K562 (cell line): Measurements from ENCODE around the gene MOCS3. TPM values are rescaled to one million over a fixed set of nuclear protein-coding genes. Genes with fewer than 3 reads are reported as not detected.

ENCODE experiments used
- ATAC-seq: fragments of 200-7000 bp; cut with Tn5 transposase; 3 replicates; pipeline ENCODE4 v1.9.1; 2020; ENCODE audit warnings: moderate library complexity
- BruUV-seq: library from RNA; stranded (reverse); fragments of 400-500 nt; replicated peaks from 2 replicates; lab custom pipeline; 2021; lab: Mats Ljungman, UMichigan
- CTCF ChIA-PET: fragments of 300-600 bp; formaldehyde crosslinking; extraction: SDS; loops from one replicate; lab custom pipeline; 2021; ENCODE audit warnings: low intra/inter-chr PET ratio; lab: Yijun Ruan, JAX
- POLR2A ChIA-PET: fragments of 300-600, 350-650 bp; sonication (Branson Sonifier 250); formaldehyde crosslinking; extraction: SDS; loops from one replicate; lab custom pipeline; 2021; ENCODE audit warnings: antibody characterized with exemption, inconsistent platforms; lab: Yijun Ruan, JAX
- DNase-seq, 4 experiments: peaks; one replicate each; pipeline versions ENCODE4 v3.0.0 to v3.0.0-alpha.2; 2011 to 2018; ENCODE audit warnings: low spot score in 3 of 4, mixed read lengths in 3 of 4; ENCODE audit errors: extremely low read depth in 1 of 4
- FAIRE-seq: peaks from 2 replicates; lab custom pipeline; 2011; peaks lifted over from hg19 to GRCh38; lab: Jason Lieb, UNC
- H2AFZ ChIP-seq: 2 replicates; pipeline ENCODE4 v1.6.0; 2011; ENCODE audit warnings: low read depth, low read length, control low read depth, inconsistent platforms
- H3K27ac ChIP-seq: fragments of 200-600 bp; 3 replicates; pipeline ENCODE4 v1.8.0; 2011; ENCODE audit warnings: low read depth, mild to moderate bottlenecking, control low read depth, inconsistent platforms, low read length, moderate library complexity, mixed read lengths; ENCODE audit errors: extremely low read depth
- H3K27me3 ChIP-seq, 2 experiments: fragments of 300-600 bp in 1 of 2; 2 replicates in 1 of 2; 3 replicates in 1 of 2; pipeline versions ENCODE4 v1.6.0 to v1.8.0; 2011; ENCODE audit warnings: inconsistent platforms in 2 of 2, low read length in 2 of 2, mild to moderate bottlenecking in 1 of 2, mixed read lengths in 1 of 2, moderate library complexity in 1 of 2; ENCODE audit not compliant: control insufficient read depth in 2 of 2, insufficient read depth in 2 of 2
- H3K36me3 ChIP-seq: fragments of 300-600 bp; 3 replicates; pipeline ENCODE4 v1.8.0; 2011; ENCODE audit warnings: mild to moderate bottlenecking, low read length, inconsistent platforms; ENCODE audit not compliant: control insufficient read depth, insufficient read depth
- H3K4me1 ChIP-seq, 2 experiments: fragments of 200-600 bp in 1 of 2; replicated peaks in 1 of 2; 2 replicates in 1 of 2; 3 replicates in 1 of 2; pipeline versions ENCODE4 v1.5.1 to v1.8.0; 2011; ENCODE audit warnings: inconsistent platforms in 2 of 2, low read length in 2 of 2, mild to moderate bottlenecking in 1 of 2, mixed read lengths in 1 of 2, moderate library complexity in 1 of 2; ENCODE audit not compliant: control insufficient read depth in 2 of 2, insufficient read depth in 2 of 2
- H3K4me2 ChIP-seq: 2 replicates; pipeline ENCODE4 v1.6.1; 2011; ENCODE audit warnings: low read length, control low read depth, inconsistent platforms, mixed read lengths; ENCODE audit not compliant: insufficient read depth
- H3K4me3 ChIP-seq: fragments of 200-600 bp; sonication (generic), shearing (Covaris generic); 2 replicates; pipeline ENCODE4 v1.5.1; 2016; ENCODE audit warnings: control low read depth, inconsistent platforms
- H3K79me2 ChIP-seq: fragments of 200-600 bp; 3 replicates; pipeline ENCODE4 v1.8.0; 2011; ENCODE audit warnings: low read length, inconsistent platforms; ENCODE audit not compliant: control insufficient read depth, insufficient read depth
- H3K9ac ChIP-seq, 2 experiments: 2 replicates each; pipeline versions ENCODE4 v1.6.0 to v1.6.1; 2011; ENCODE audit warnings: low read depth in 2 of 2, low read length in 2 of 2, control low read depth in 1 of 2, inconsistent platforms in 1 of 2, mild to moderate bottlenecking in 1 of 2, mixed read lengths in 1 of 2; ENCODE audit not compliant: insufficient read depth in 1 of 2
- H3K9me1 ChIP-seq: one replicate; pipeline ENCODE4 v1.6.0; 2011; ENCODE audit warnings: inconsistent platforms, mild to moderate bottlenecking, low read length, moderate library complexity; ENCODE audit not compliant: control insufficient read depth, insufficient read depth
- H3K9me3 ChIP-seq: replicated peaks from 2 replicates; pipeline ENCODE4 v1.5.1; 2011; ENCODE audit warnings: low read depth, low read length, inconsistent platforms; ENCODE audit not compliant: control insufficient read depth, insufficient read depth
- H4K20me1 ChIP-seq: replicated peaks from 2 replicates; pipeline ENCODE4 v1.6.1; 2011; ENCODE audit warnings: low read length, inconsistent platforms, mixed read lengths; ENCODE audit not compliant: control insufficient read depth, insufficient read depth
- ARID1B ChIP-seq: fragments of 450-650 bp; IDR thresholded peaks from 2 replicates; pipeline ENCODE4 v1.6.1; 2016; ENCODE audit warnings: antibody characterized with exemption, mild to moderate bottlenecking, inconsistent platforms
- CTBP1 ChIP-seq: fragments of 450-650 bp; IDR thresholded peaks from 2 replicates; pipeline ENCODE4 v1.6.1; 2016; ENCODE audit warnings: borderline replicate concordance
- LCOR ChIP-seq: sonication (generic); formaldehyde crosslinking; IDR thresholded peaks from 2 replicates; pipeline ENCODE4 v1.8.0; 2022; ENCODE audit warnings: mild to moderate bottlenecking, missing genetic modification reagents
- NR4A1 ChIP-seq, 2 experiments: fragments of 250-450 bp in 1 of 2; fragments of 450-650 bp in 1 of 2; sonication (Bioruptor Pico) in 1 of 2; IDR thresholded peaks; 2 replicates each; pipeline versions ENCODE4 v1.4.0 to v1.6.1; 2016 to 2020; ENCODE audit warnings: mild to moderate bottlenecking in 2 of 2, missing compliant biosample characterization in 1 of 2, missing genetic modification characterization in 1 of 2, moderate library complexity in 1 of 2
- POLR2AphosphoS5 ChIP-seq: IDR thresholded peaks from 2 replicates; pipeline ENCODE4 v1.6.1; 2011; ENCODE audit warnings: mild to moderate bottlenecking, low read depth, low read length, moderate library complexity; ENCODE audit not compliant: control insufficient read depth, insufficient read depth
- TAF7 ChIP-seq: fragments of 450-650 bp; IDR thresholded peaks from 2 replicates; pipeline ENCODE4 v1.6.1; 2016; ENCODE audit warnings: missing genetic modification characterization, missing compliant biosample characterization
- U2AF2 ChIP-seq: fragments of 200-400 bp; formaldehyde crosslinking; optimal IDR thresholded peaks from 2 replicates; pipeline ENCODE3; 2017; ENCODE audit warnings: low read depth, mild to moderate bottlenecking, low read length
- WHSC1 ChIP-seq: IDR thresholded peaks from one replicate; pipeline ENCODE4 v1.6.1; 2012; ENCODE audit warnings: low read length, control low read depth, inconsistent platforms
- ZNF140 ChIP-seq: fragments of 250-450 bp; sonication (Bioruptor Pico); IDR thresholded peaks from 2 replicates; pipeline ENCODE4 v1.8.0; 2021; ENCODE audit warnings: moderate library complexity, mild to moderate bottlenecking, inconsistent platforms
- ZNF239 ChIP-seq: fragments of 250-450 bp; sonication (Bioruptor Pico); IDR thresholded peaks from 2 replicates; pipeline ENCODE4 v1.4.0; 2020; ENCODE audit warnings: mild to moderate bottlenecking
- ZNF24 ChIP-seq: fragments of 450-650 bp; IDR thresholded peaks from 2 replicates; pipeline ENCODE4 v1.6.1; 2016
- WGBS: fragments of 100-300 bp; shearing (Covaris generic); methylation state at CpG from one replicate; pipeline ENCODE4 v1.1.6; 2016; ENCODE audit warnings: low coverage, mixed read lengths; ENCODE audit not compliant: insufficient coverage; ENCODE audit errors: missing lambda C conversion rate; 5-methylcytosine and 5-hydroxymethylcytosine counted together
- in situ Hi-C: fragments of 300-500 bp; cut with MboI; formaldehyde crosslinking; loops from 4 replicates; pipeline ENCODE4 v1.15.0; 2018; ENCODE audit warnings: inconsistent platforms, mixed read lengths
- intact Hi-C: fragments of 100-400 bp; cut with micrococcal nuclease; formaldehyde crosslinking; loops from 2 replicates; pipeline ENCODE4 v1.14.2; 2022
- polyA plus RNA-seq, 8 experiments: library from polyadenylated mRNA; depleted of rRNA in 4 of 8; stranded (reverse) in 5 of 8; unstranded in 3 of 8; fragments of >200 nt; fragmentation: Nextera tagmentation in 2 of 8; fragmentation: Illumina TruSeq in 1 of 8; extraction: Ambion mirVana in 2 of 8; extraction: Trizol in 1 of 8; gene quantifications; 2 replicates each; pipeline versions ENCODE4 v1.2.1 to v1.2.3, GENCODE V29; 2011 to 2014; ENCODE audit warnings: inconsistent platforms in 1 of 8, missing spikeins in 1 of 8
- total RNA-seq, 7 experiments: library from RNA; depleted of rRNA in 6 of 7; stranded (reverse); fragments of >200 nt in 6 of 7; fragmentation: Illumina TruSeq in 2 of 7; extraction: Trizol in 2 of 7; gene quantifications; 2 replicates each; pipeline versions ENCODE4 v1.2.1 to v1.2.3, GENCODE V29; 2011 to 2021; ENCODE audit warnings: low replicate concordance in 1 of 7
- TF ChIP-seq, protein P1 (sequence below): fragments of 450-650 bp; IDR thresholded peaks from 2 replicates; pipeline ENCODE4 v1.6.1; 2016; ENCODE audit warnings: antibody characterized with exemption
- TF ChIP-seq, protein P2 (sequence below), 2 experiments: fragments of 450-650 bp; IDR thresholded peaks; 2 replicates each; pipeline ENCODE4 v1.6.1; 2018; ENCODE audit warnings: mild to moderate bottlenecking in 2 of 2, low read depth in 1 of 2; ENCODE audit not compliant: partially characterized antibody in 2 of 2
- TF ChIP-seq, protein P3 (sequence below): fragments of 450-650 bp; IDR thresholded peaks from 2 replicates; pipeline ENCODE4 v1.6.1; 2017; ENCODE audit warnings: mild to moderate bottlenecking, moderate library complexity

The MOCS3 gene
- total and polyA plus RNA-seq, 9 of the 15 experiments (the other 6 are each of a cell fraction or from before 2014, with no cell fraction given) = 0.70 to 6.2 (median 2.9) TPM

DNA sequence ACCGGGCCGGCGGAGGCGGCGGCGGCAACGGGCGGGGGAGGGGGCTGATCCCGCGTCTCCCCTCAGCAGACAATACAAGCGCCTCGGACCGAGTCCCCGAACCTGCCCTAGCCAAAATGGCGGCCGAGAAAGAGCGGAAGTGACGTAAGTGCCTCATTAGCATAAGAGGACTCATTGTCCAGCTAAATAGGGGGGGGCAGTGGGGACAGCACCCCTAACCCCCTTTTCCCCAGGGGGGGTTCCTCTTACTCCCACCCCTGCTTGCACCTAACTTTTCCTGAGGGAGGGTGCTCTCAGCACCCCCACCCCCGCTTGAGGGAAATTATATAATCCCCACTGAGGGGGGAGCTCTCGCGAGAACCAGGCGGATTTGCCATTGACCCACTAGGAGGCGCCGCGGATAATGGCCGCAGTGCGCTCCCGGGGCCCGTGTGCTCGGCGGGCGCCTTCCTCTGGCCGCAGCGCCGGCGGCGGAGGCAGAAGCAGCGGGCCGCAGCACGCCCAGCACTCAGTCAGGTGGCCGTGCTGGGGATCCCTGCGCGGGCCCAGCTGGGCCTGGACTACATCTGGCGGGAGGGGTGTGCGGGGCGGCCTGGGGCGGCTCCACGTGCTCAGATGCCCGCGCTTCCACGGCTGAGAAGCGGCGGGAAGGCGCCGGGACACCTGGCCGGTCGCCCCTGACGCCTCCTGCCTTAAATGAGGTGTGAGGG, 27.2 kb upstream of the MOCS3 start, which contains the start of gene ADNP:
ADNP (minus strand) TSS at position 132 of the 710 bp plus-strand sequence. CDS start 27,441 bp downstream, outside the sequence.
- in situ Hi-C loops (loop anchor here (10.0 kb wide), 1 partner anchor 117 kb away; no protein-coding TSS in a partner anchor), intact Hi-C loops (no loop called here)
- ATAC-seq (peak; percentile 83), FAIRE-seq (peak; percentile 84), DNase-seq (peak; percentile 73 to 95 (median 82))
- H3K9me1 ChIP-seq = no peaks in the 10 kb centered on the region
- H2AFZ ChIP-seq = peak within 1 kb of the TSS; percentile 95
- H3K4me1 ChIP-seq = peaks cover 12 to 19% of the 10 kb centered on the region in 2 experiments
- WGBS = under 1% methylated on average over 42 of the region's 58 CpGs
- H3K27me3 ChIP-seq = no peaks in the 10 kb centered on the region
- H3K27ac ChIP-seq = peak within 1 kb of the TSS; percentile 99
- H3K36me3 ChIP-seq = peaks cover 73% of the 10 kb centered on the region
- H3K4me2 ChIP-seq = peak within 1 kb of the TSS; percentile 85
- peak within 1 kb of the TSS; percentile 71 for H3K4me3 ChIP-seq
- no TSS peak for BruUV-seq
- H3K9me3 ChIP-seq = no peaks in the 10 kb centered on the region
- H3K9ac ChIP-seq = peak within 1 kb of the TSS; percentile 92 to 98
- H3K79me2 ChIP-seq = peaks cover 43% of the 10 kb centered on the region
- H4K20me1 ChIP-seq = peaks cover 10% of the 10 kb centered on the region
- ChIA-PET CTCF (interaction anchor here (0.6 kb wide), 1 partner anchor 113 kb away, joined by 3 read pairs; no protein-coding TSS in a partner anchor), POLR2A (interaction anchor here (0.6 to 4.7 kb wide), 18 partner anchors 9 to 639 kb away, joined by 3 to 30 read pairs (median 3); partner anchors contain the start of genes BCAS4, DPM1 and MOCS3)
- TF ChIP-seq TAF7 (tag) = peak; percentile 76; the same call in 1 of the 2 replicates
- TF ChIP-seq, protein P1, sequence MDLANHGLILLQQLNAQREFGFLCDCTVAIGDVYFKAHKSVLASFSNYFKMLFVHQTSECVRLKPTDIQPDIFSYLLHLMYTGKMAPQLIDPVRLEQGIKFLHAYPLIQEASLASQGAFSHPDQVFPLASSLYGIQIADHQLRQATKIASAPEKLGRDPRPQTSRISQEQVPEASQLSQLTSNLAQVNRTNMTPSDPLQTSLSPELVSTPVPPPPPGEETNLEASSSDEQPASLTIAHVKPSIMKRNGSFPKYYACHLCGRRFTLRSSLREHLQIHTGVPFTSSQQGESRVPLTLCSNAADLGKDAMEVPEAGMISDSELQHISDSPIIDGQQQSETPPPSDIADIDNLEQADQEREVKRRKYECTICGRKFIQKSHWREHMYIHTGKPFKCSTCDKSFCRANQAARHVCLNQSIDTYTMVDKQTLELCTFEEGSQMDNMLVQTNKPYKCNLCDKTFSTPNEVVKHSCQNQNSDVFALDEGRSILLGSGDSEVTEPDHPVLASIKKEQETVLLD = 0 out of 2 replicates have a peak, but pooled peaks have one; percentile 45
- TF ChIP-seq, protein P2, sequence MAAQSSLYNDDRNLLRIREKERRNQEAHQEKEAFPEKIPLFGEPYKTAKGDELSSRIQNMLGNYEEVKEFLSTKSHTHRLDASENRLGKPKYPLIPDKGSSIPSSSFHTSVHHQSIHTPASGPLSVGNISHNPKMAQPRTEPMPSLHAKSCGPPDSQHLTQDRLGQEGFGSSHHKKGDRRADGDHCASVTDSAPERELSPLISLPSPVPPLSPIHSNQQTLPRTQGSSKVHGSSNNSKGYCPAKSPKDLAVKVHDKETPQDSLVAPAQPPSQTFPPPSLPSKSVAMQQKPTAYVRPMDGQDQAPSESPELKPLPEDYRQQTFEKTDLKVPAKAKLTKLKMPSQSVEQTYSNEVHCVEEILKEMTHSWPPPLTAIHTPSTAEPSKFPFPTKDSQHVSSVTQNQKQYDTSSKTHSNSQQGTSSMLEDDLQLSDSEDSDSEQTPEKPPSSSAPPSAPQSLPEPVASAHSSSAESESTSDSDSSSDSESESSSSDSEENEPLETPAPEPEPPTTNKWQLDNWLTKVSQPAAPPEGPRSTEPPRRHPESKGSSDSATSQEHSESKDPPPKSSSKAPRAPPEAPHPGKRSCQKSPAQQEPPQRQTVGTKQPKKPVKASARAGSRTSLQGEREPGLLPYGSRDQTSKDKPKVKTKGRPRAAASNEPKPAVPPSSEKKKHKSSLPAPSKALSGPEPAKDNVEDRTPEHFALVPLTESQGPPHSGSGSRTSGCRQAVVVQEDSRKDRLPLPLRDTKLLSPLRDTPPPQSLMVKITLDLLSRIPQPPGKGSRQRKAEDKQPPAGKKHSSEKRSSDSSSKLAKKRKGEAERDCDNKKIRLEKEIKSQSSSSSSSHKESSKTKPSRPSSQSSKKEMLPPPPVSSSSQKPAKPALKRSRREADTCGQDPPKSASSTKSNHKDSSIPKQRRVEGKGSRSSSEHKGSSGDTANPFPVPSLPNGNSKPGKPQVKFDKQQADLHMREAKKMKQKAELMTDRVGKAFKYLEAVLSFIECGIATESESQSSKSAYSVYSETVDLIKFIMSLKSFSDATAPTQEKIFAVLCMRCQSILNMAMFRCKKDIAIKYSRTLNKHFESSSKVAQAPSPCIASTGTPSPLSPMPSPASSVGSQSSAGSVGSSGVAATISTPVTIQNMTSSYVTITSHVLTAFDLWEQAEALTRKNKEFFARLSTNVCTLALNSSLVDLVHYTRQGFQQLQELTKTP (IDR thresholded peaks at IDR 0.05; ENCODE audit: low read depth in 1 of 2, partially characterized antibody in 2 of 2) = peak in 1 of 2 experiments; percentile 60
- peak; percentile 83; the same call in 1 of the 2 replicates for TF ChIP-seq POLR2AphosphoS5
- no peak for TF ChIP-seq ZNF140 (CRISPR knock-in tag)
- TF ChIP-seq ZNF239 = no peak
- peak; percentile 76; the same call in 1 of the 2 replicates for TF ChIP-seq ZNF24
- TF ChIP-seq U2AF2 = no peak
- TF ChIP-seq WHSC1 = no peak
- TF ChIP-seq, protein P3, sequence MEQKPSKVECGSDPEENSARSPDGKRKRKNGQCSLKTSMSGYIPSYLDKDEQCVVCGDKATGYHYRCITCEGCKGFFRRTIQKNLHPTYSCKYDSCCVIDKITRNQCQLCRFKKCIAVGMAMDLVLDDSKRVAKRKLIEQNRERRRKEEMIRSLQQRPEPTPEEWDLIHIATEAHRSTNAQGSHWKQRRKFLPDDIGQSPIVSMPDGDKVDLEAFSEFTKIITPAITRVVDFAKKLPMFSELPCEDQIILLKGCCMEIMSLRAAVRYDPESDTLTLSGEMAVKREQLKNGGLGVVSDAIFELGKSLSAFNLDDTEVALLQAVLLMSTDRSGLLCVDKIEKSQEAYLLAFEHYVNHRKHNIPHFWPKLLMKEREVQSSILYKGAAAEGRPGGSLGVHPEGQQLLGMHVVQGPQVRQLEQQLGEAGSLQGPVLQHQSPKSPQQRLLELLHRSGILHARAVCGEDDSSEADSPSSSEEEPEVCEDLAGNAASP = no peak
- TF ChIP-seq LCOR (CRISPR knock-in tag) = no peak; the same call in 1 of the 2 replicates
- peak; percentile 97 for TF ChIP-seq CTBP1
- peak; percentile 41; the same call in 1 of the 2 replicates for TF ChIP-seq ARID1B
- no peak for TF ChIP-seq NR4A1 (CRISPR knock-in tag; IDR thresholded peaks at IDR 0.05)
- TF ChIP-seq NR4A1 (tag; IDR thresholded peaks at IDR 0.05) = peak; percentile 86; the same call in 1 of the 2 replicates
